GM12878 (cell line): ENCODE data around the gene DOK1.

Source experiments
- CBX5 ChIP-seq: sonication (generic); IDR thresholded peaks from 2 replicates; pipeline ENCODE4 v1.6.1; 2016; ENCODE audit warnings: low read depth, moderate library complexity, mild to moderate bottlenecking, inconsistent platforms
- CEBPB ChIP-seq, 2 experiments: fragments of 150-350 bp in 1 of 2; IDR thresholded peaks; 2 replicates each; pipeline ENCODE4 v1.6.1; 2012 to 2014; ENCODE audit warnings: low read depth in 2 of 2, low read length in 2 of 2, borderline replicate concordance in 1 of 2, inconsistent platforms in 1 of 2
- EZH2 ChIP-seq: IDR thresholded peaks from 2 replicates; pipeline ENCODE4 v1.6.1; 2012; ENCODE audit warnings: low read depth, mild to moderate bottlenecking, control low read depth, inconsistent platforms, low read length, borderline replicate concordance; ENCODE audit not compliant: control insufficient read depth
- FOS ChIP-seq: IDR thresholded peaks from 3 replicates; pipeline ENCODE4 v1.6.1; 2011; ENCODE audit warnings: borderline replicate concordance; ENCODE audit not compliant: insufficient read length; ENCODE audit errors: extremely low read depth
- MXI1 ChIP-seq: fragments of 150-350 bp; IDR thresholded peaks from 2 replicates; pipeline ENCODE4 v1.6.1; 2011; ENCODE audit warnings: low read depth, mild to moderate bottlenecking, inconsistent platforms, low read length, improper control_type of control experiment
- TBL1XR1 ChIP-seq: IDR thresholded peaks from 2 replicates; pipeline ENCODE4 v1.6.1; 2012; ENCODE audit warnings: low read depth, low read length, improper control_type of control experiment
- ZBTB40 ChIP-seq: fragments of 450-650 bp; IDR thresholded peaks from 2 replicates; pipeline ENCODE4 v1.6.1; 2016; ENCODE audit warnings: mild to moderate bottlenecking, moderate library complexity, borderline replicate concordance
- TF ChIP-seq, protein P1 (sequence below): fragments of 450-650 bp; IDR thresholded peaks from 2 replicates; pipeline ENCODE4 v1.6.1; 2016; ENCODE audit warnings: mild to moderate bottlenecking
- TF ChIP-seq, protein P2 (sequence below), 3 experiments: IDR thresholded peaks in 2 of 3; conservative IDR thresholded peaks in 1 of 3; 2 replicates each; pipeline ENCODE4 v1.5.1; 2011; ENCODE audit warnings: low read depth in 3 of 3, low read length in 3 of 3, mild to moderate bottlenecking in 3 of 3, control low read depth in 2 of 3, moderate library complexity in 2 of 3, inconsistent platforms in 1 of 3, mixed read lengths in 1 of 3; ENCODE audit not compliant: control insufficient read depth in 2 of 3, insufficient read depth in 1 of 3; ENCODE audit errors: extremely low read depth in 1 of 3
- TF ChIP-seq, protein P3 (sequence below): IDR thresholded peaks from 2 replicates; pipeline ENCODE4 v1.6.1; 2011; ENCODE audit warnings: low read depth, mild to moderate bottlenecking, low read length, moderate library complexity, borderline replicate concordance; ENCODE audit errors: extremely low read depth
- TF ChIP-seq, protein P4 (sequence below): IDR thresholded peaks from 2 replicates; pipeline ENCODE4 v1.6.1; 2012; ENCODE audit warnings: improper control_type of control experiment, low read depth, low read length; ENCODE audit not compliant: insufficient replicate concordance

DNA sequence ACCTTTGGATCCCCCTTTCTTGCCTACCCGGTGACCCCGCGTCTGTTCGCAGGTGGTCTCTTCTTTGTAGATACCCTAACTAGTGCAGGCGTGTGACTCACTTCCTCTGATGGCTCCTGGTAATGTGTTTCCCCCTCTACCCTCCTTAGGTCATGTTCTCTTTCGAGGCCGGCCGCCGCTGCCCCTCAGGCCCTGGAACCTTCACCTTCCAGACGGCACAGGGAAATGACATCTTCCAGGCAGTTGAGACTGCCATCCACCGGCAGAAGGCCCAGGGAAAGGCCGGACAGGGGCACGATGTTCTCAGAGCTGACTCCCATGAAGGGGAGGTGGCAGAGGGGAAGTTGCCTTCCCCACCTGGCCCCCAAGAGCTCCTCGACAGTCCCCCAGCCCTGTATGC lies 1.6 kb downstream of the DOK1 start:
- TF ChIP-seq MXI1 (no peak), CBX5 (no peak), ZBTB40 (no peak), EZH2 (no peak), CEBPB (IDR thresholded peaks at IDR 0.05; ENCODE audit: borderline replicate concordance in 1 of 2, low read depth in 2 of 2, low read length in 2 of 2) (no peak), TBL1XR1 (no peak), FOS (no peak)
- TF ChIP-seq, protein P1, sequence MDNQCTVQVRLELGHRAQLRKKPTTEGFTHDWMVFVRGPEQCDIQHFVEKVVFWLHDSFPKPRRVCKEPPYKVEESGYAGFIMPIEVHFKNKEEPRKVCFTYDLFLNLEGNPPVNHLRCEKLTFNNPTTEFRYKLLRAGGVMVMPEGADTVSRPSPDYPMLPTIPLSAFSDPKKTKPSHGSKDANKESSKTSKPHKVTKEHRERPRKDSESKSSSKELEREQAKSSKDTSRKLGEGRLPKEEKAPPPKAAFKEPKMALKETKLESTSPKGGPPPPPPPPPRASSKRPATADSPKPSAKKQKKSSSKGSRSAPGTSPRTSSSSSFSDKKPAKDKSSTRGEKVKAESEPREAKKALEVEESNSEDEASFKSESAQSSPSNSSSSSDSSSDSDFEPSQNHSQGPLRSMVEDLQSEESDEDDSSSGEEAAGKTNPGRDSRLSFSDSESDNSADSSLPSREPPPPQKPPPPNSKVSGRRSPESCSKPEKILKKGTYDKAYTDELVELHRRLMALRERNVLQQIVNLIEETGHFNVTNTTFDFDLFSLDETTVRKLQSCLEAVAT: no peak
- TF ChIP-seq, protein P2, sequence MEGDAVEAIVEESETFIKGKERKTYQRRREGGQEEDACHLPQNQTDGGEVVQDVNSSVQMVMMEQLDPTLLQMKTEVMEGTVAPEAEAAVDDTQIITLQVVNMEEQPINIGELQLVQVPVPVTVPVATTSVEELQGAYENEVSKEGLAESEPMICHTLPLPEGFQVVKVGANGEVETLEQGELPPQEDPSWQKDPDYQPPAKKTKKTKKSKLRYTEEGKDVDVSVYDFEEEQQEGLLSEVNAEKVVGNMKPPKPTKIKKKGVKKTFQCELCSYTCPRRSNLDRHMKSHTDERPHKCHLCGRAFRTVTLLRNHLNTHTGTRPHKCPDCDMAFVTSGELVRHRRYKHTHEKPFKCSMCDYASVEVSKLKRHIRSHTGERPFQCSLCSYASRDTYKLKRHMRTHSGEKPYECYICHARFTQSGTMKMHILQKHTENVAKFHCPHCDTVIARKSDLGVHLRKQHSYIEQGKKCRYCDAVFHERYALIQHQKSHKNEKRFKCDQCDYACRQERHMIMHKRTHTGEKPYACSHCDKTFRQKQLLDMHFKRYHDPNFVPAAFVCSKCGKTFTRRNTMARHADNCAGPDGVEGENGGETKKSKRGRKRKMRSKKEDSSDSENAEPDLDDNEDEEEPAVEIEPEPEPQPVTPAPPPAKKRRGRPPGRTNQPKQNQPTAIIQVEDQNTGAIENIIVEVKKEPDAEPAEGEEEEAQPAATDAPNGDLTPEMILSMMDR (IDR thresholded peaks at IDR 0.05 in 2 of 3, conservative IDR thresholded peaks at IDR 0.05 in 1 of 3; ENCODE audit: control insufficient read depth in 2 of 3, extremely low read depth in 1 of 3, insufficient read depth in 1 of 3, low read depth in 3 of 3, low read length in 3 of 3): no peak
- TF ChIP-seq, protein P3, sequence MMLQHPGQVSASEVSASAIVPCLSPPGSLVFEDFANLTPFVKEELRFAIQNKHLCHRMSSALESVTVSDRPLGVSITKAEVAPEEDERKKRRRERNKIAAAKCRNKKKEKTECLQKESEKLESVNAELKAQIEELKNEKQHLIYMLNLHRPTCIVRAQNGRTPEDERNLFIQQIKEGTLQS: no peak
- TF ChIP-seq, protein P4, sequence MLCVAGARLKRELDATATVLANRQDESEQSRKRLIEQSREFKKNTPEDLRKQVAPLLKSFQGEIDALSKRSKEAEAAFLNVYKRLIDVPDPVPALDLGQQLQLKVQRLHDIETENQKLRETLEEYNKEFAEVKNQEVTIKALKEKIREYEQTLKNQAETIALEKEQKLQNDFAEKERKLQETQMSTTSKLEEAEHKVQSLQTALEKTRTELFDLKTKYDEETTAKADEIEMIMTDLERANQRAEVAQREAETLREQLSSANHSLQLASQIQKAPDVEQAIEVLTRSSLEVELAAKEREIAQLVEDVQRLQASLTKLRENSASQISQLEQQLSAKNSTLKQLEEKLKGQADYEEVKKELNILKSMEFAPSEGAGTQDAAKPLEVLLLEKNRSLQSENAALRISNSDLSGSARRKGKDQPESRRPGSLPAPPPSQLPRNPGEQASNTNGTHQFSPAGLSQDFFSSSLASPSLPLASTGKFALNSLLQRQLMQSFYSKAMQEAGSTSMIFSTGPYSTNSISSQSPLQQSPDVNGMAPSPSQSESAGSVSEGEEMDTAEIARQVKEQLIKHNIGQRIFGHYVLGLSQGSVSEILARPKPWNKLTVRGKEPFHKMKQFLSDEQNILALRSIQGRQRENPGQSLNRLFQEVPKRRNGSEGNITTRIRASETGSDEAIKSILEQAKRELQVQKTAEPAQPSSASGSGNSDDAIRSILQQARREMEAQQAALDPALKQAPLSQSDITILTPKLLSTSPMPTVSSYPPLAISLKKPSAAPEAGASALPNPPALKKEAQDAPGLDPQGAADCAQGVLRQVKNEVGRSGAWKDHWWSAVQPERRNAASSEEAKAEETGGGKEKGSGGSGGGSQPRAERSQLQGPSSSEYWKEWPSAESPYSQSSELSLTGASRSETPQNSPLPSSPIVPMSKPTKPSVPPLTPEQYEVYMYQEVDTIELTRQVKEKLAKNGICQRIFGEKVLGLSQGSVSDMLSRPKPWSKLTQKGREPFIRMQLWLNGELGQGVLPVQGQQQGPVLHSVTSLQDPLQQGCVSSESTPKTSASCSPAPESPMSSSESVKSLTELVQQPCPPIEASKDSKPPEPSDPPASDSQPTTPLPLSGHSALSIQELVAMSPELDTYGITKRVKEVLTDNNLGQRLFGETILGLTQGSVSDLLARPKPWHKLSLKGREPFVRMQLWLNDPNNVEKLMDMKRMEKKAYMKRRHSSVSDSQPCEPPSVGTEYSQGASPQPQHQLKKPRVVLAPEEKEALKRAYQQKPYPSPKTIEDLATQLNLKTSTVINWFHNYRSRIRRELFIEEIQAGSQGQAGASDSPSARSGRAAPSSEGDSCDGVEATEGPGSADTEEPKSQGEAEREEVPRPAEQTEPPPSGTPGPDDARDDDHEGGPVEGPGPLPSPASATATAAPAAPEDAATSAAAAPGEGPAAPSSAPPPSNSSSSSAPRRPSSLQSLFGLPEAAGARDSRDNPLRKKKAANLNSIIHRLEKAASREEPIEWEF: no peak
